A549 (cell line): ENCODE results near the gene MBNL1. TPM values are rescaled to one million over a fixed set of nuclear protein-coding genes. Genes with fewer than 3 reads are reported as not detected.

Experiments
- ATAC-seq, 2 experiments: fragments of 200-7000 bp in 1 of 2; fragments of >200 bp in 1 of 2; cut with Nextera tagmentation in 1 of 2; cut with Tn5 transposase in 1 of 2; 3 replicates each; pipeline versions ENCODE4 v1.8.0 to v1.9.1; 2018 to 2020; ENCODE audit warnings: mild to moderate bottlenecking in 1 of 2, moderate library complexity in 1 of 2
- CTCF ChIA-PET: fragments of 300-600 bp; sonication (Branson Sonifier 250); formaldehyde crosslinking; extraction: SDS; loops from one replicate; lab custom pipeline; 2021; ENCODE audit warnings: antibody characterized with exemption, inconsistent platforms; lab: Yijun Ruan, JAX
- POLR2A ChIA-PET: fragments of 350-600 bp; formaldehyde crosslinking; extraction: SDS; loops from one replicate; lab custom pipeline; 2021; ENCODE audit warnings: antibody characterized with exemption, inconsistent platforms; lab: Yijun Ruan, JAX
- DNase-seq, 2 experiments: peaks; one replicate each; pipeline versions ENCODE4 v3.0.0 to v3.0.0-alpha.2; 2011 to 2016; ENCODE audit warnings: low read depth in 1 of 2, low spot score in 1 of 2
- FAIRE-seq: peaks from 2 replicates; lab custom pipeline; 2011; peaks lifted over from hg19 to GRCh38; lab: Jason Lieb, UNC
- H3K27ac ChIP-seq, 2 experiments: fragments of >200 bp; sonication (Bioruptor Twin); formaldehyde crosslinking; 3 replicates each; pipeline ENCODE4 v1.5.1; 2016 to 2017
- H3K4me1 ChIP-seq: fragments of >200 bp; sonication (Bioruptor Twin); formaldehyde crosslinking; 3 replicates; pipeline ENCODE4 v1.6.1; 2016
- H3K4me2 ChIP-seq: fragments of >200 bp; sonication (Bioruptor Twin); formaldehyde crosslinking; 3 replicates; pipeline ENCODE4 v1.6.1; 2016
- H3K4me3 ChIP-seq: fragments of >200 bp; sonication (Bioruptor Twin); formaldehyde crosslinking; 3 replicates; pipeline ENCODE4 v1.5.1; 2016
- H3K9me3 ChIP-seq: fragments of >200 bp; sonication (Bioruptor Twin); formaldehyde crosslinking; 3 replicates; pipeline ENCODE4 v1.6.1; 2016
- BHLHE40 ChIP-seq: IDR thresholded peaks from 2 replicates; pipeline ENCODE4 v1.6.1; 2012; ENCODE audit warnings: low read depth, low read length, inconsistent platforms
- CEBPB ChIP-seq, 2 experiments: fragments of >200 bp in 1 of 2; sonication (Bioruptor Twin) in 1 of 2; formaldehyde crosslinking in 1 of 2; IDR thresholded peaks; 2 replicates each; pipeline ENCODE4 v1.6.1; 2012 to 2016
- ESRRA ChIP-seq: fragments of 150-350 bp; IDR thresholded peaks from 2 replicates; pipeline ENCODE4 v1.6.1; 2014; ENCODE audit warnings: mild to moderate bottlenecking, low read length, borderline replicate concordance
- FOSL2 ChIP-seq, 2 experiments: fragments of 450-650 bp in 1 of 2; fragments of >200 bp in 1 of 2; sonication (Bioruptor Twin) in 1 of 2; formaldehyde crosslinking; IDR thresholded peaks; 2 replicates each; pipeline versions ENCODE4 v1.5.0 to v1.6.1; 2016 to 2020; ENCODE audit warnings: mild to moderate bottlenecking in 1 of 2, moderate library complexity in 1 of 2
- FOXS1 ChIP-seq: fragments of 250-450 bp; sonication (Bioruptor Pico); IDR thresholded peaks from 2 replicates; pipeline ENCODE4 v1.5.0; 2020; ENCODE audit warnings: mild to moderate bottlenecking, moderate library complexity
- HEYL ChIP-seq: fragments of 250-450 bp; sonication (Bioruptor Pico); IDR thresholded peaks from 2 replicates; pipeline ENCODE4 v1.8.0; 2021; ENCODE audit warnings: mild to moderate bottlenecking, moderate library complexity
- HOXA7 ChIP-seq: fragments of 250-450 bp; sonication (Bioruptor Pico); IDR thresholded peaks from 2 replicates; pipeline ENCODE4 v1.5.0; 2020; ENCODE audit warnings: mild to moderate bottlenecking, moderate library complexity
- HOXB13 ChIP-seq: fragments of 250-450 bp; sonication (Bioruptor Pico); IDR thresholded peaks from 2 replicates; pipeline ENCODE4 v1.5.0; 2020; ENCODE audit warnings: low read depth, mild to moderate bottlenecking, moderate library complexity
- HOXB5 ChIP-seq: fragments of 250-450 bp; sonication (Bioruptor Pico); IDR thresholded peaks from 2 replicates; pipeline ENCODE4 v1.5.0; 2020; ENCODE audit warnings: mild to moderate bottlenecking, moderate library complexity
- JUN ChIP-seq, 2 experiments: fragments of >200 bp; sonication (Bioruptor Twin); formaldehyde crosslinking; IDR thresholded peaks; 2 replicates in 1 of 2; 3 replicates in 1 of 2; pipeline ENCODE4 v1.6.1; 2016 to 2017
- JUNB ChIP-seq: fragments of >200 bp; sonication (Bioruptor Twin); formaldehyde crosslinking; IDR thresholded peaks from 2 replicates; pipeline ENCODE4 v1.6.1; 2016
- MAZ ChIP-seq: fragments of 150-350 bp; IDR thresholded peaks from 2 replicates; pipeline ENCODE4 v1.6.1; 2014; ENCODE audit warnings: antibody characterized with exemption, low read depth, low read length, borderline replicate concordance
- MYC ChIP-seq: IDR thresholded peaks from 2 replicates; pipeline ENCODE4 v1.6.1; 2012; ENCODE audit warnings: mild to moderate bottlenecking, inconsistent platforms, low read length, improper control_type of control experiment, borderline replicate concordance
- NFE2L2 ChIP-seq: fragments of 150-350 bp; conservative IDR thresholded peaks from 2 replicates; pipeline ENCODE4 v1.6.1; 2014; ENCODE audit warnings: low read length
- NPAS2 ChIP-seq: fragments of 250-450 bp; sonication (Bioruptor Pico); IDR thresholded peaks from 2 replicates; pipeline ENCODE4 v1.8.0; 2022; ENCODE audit warnings: mild to moderate bottlenecking, moderate library complexity, borderline replicate concordance
- NR3C1 ChIP-seq: fragments of >200 bp; sonication (Bioruptor Twin); formaldehyde crosslinking; IDR thresholded peaks from 3 replicates; pipeline ENCODE4 v1.6.1; 2017
- PHF8 ChIP-seq: fragments of 200-600 bp; sonication (generic); IDR thresholded peaks from 2 replicates; pipeline ENCODE4 v1.6.1; 2016; ENCODE audit warnings: low read depth, mild to moderate bottlenecking, antibody characterized with exemption, moderate library complexity, borderline replicate concordance
- POLR2A ChIP-seq: IDR thresholded peaks from 2 replicates; pipeline ENCODE4 v1.6.1; 2012; ENCODE audit warnings: mild to moderate bottlenecking, low read length
- RFX5 ChIP-seq: fragments of 450-650 bp; IDR thresholded peaks from 2 replicates; pipeline ENCODE4 v1.7.1; 2014; ENCODE audit warnings: antibody characterized with exemption, mild to moderate bottlenecking, moderate library complexity
- SREBF2 ChIP-seq: fragments of 450-650 bp; IDR thresholded peaks from 2 replicates; pipeline ENCODE4 v1.6.1; 2014; ENCODE audit warnings: mild to moderate bottlenecking, moderate library complexity
- TFCP2L1 ChIP-seq: fragments of 250-450 bp; sonication (Bioruptor Pico); IDR thresholded peaks from 2 replicates; pipeline ENCODE4 v1.5.0; 2021; ENCODE audit warnings: mild to moderate bottlenecking
- ZC3H11A ChIP-seq: fragments of 450-650 bp; IDR thresholded peaks from 2 replicates; pipeline ENCODE4 v1.6.1; 2014; ENCODE audit warnings: antibody characterized with exemption, mild to moderate bottlenecking
- ZFP36 ChIP-seq: fragments of 450-650 bp; IDR thresholded peaks from 2 replicates; pipeline ENCODE4 v1.6.1; 2014; ENCODE audit warnings: borderline replicate concordance; ENCODE audit not compliant: partially characterized antibody
- WGBS: methylation state at CpG from one replicate; pipeline ENCODE4 v1.1.6; 2017; ENCODE audit errors: missing lambda C conversion rate; 5-methylcytosine and 5-hydroxymethylcytosine counted together
- polyA plus RNA-seq, 4 experiments: library from polyadenylated mRNA; depleted of rRNA in 3 of 4; stranded (reverse); fragments of >200 nt; fragmentation: RNase III in 1 of 4; extraction: RNeasy Plus Mini Kit Qiagen cat#74134 plus additional on column Dnase treatment in 1 of 4; gene quantifications; 2 replicates in 3 of 4; 3 replicates in 1 of 4; pipeline ENCODE4 v1.2.3, GENCODE V29; 2011 to 2017
- TF ChIP-seq, protein P1 (sequence below): fragments of >200 bp; sonication (Bioruptor Twin); formaldehyde crosslinking; IDR thresholded peaks from 2 replicates; pipeline ENCODE4 v1.6.1; 2016
- TF ChIP-seq, protein P2 (sequence below): fragments of 200-600 bp; sonication (generic); IDR thresholded peaks from 2 replicates; pipeline ENCODE4 v1.6.1; 2016; ENCODE audit warnings: antibody characterized with exemption, mild to moderate bottlenecking, moderate library complexity

Gene MBNL1
- polyA plus RNA-seq, 2 of the 4 experiments (the other 2 are of a cell fraction) = 60.5 to 92.5 TPM

DNA sequence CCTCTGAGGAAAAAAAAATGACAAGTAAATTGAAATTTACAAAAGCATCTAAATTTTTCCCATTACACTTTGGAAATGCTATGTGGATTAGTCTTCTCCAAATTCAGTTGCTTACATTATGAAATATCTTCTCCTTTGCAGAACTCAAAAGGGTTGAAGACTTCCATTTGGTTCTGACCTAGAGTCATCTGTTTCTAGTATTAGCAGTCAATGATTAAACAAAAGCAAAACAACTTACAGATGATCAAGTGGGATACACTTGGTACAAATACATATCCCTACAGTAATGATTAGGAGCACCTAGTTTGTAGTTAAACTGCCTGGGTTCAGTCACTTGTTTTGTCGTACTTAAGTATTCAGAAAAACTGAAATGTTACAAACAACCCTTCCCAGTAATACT, 136.2 kb downstream of the MBNL1 start:
- POLR2A ChIA-PET = no interaction called here
- Histone ChIP-seq H3K4me1 (peaks cover 70% of the 10 kb centered on the region), H3K27ac (peak overlapping the region in 1 of 2 experiments; percentile 60; a peak in 1 of 6 replicates), H3K9me3 (no peaks in the 10 kb centered on the region), H3K4me2 (peak overlapping the region; percentile 53; the same call in 1 of the 3 replicates), H3K4me3 (no peak overlapping the region)
- ATAC-seq = no peak
- no peak for DNase-seq
- CTCF ChIA-PET = no interaction called here
- no peak for FAIRE-seq
- TF ChIP-seq NPAS2 (no peak), RFX5 (no peak), MAZ (no peak), ZC3H11A (no peak), JUNB (no peak), TFCP2L1 (CRISPR knock-in tag) (no peak), MYC (no peak)
- WGBS = 91% methylated on average over 1 of the region's 1 CpG

DNA sequence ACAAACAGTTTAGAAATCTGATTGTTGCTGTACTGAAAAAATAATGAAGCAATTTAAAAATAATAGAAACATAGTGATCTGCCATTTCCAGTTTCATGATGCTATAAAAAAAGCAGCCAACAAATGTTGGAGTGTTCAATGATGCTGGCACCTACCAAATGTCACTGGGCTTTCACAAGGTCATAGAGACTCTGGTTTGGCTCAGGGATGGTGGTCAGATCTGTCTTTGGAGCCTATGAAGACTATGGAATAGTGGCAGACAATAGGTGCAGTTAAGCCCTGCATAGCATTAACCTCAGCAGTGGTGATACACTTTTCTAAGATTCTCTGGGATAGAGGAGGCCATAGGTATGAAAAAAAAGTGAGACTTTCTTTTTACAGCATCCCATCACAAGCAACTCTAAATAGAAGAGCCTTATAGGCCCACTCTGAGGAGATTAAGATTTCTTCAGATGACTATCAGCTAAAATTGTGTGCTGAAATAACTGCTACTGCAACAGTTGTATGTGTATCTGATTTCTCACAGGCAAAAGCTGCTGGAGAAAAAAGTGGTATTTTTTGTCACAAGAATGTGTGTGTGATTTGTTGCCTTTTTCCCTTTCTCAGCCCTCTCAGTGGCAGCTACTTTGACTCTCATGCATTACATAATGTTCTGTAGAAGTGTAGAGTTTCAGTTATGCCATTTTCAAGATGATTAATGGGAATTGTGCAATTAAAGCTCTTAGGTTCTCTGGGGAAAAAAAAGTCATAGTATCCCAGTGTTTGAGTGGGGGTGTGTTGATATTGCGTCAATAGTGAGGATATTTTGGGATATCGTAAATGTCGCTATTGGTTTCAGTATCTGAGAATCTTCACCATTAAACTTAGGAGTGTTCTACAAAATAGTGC, 137.4 kb downstream of the MBNL1 start:
- H3K4me2 ChIP-seq = peak overlapping the region; percentile 53
- no peaks in the 10 kb centered on the region for H3K9me3 ChIP-seq
- FAIRE-seq (no peak), ATAC-seq (peak; percentile 46 to 63; a peak in 4 of 6 replicates), DNase-seq (peak in 1 of 2 experiments; percentile 53)
- ChIA-PET POLR2A (no interaction called here), CTCF (interaction anchor here (0.7 to 1.0 kb wide), 3 partner anchors 8 to 36 kb away, joined by 3 read pairs; no protein-coding TSS in a partner anchor)
- peak overlapping the region; percentile 20 to 60; a peak in 2 of 6 replicates for H3K27ac ChIP-seq
- 87% methylated on average over 3 of the region's 3 CpGs for WGBS
- TF ChIP-seq, protein P1, sequence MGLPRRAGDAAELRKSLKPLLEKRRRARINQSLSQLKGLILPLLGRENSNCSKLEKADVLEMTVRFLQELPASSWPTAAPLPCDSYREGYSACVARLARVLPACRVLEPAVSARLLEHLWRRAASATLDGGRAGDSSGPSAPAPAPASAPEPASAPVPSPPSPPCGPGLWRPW = peak; percentile 54; the same call in 1 of the 2 replicates
- TF ChIP-seq HOXB5 (CRISPR knock-in tag) = peak; percentile 99
- no peak for TF ChIP-seq JUN (IDR thresholded peaks at IDR 0.05)
- no peak for TF ChIP-seq FOSL2 (IDR thresholded peaks at IDR 0.05)
- peak; percentile 69 for TF ChIP-seq FOSL2 (CRISPR knock-in tag; IDR thresholded peaks at IDR 0.05)
- TF ChIP-seq CEBPB (IDR thresholded peaks at IDR 0.05) = peak; percentile 84 to 92
- TF ChIP-seq POLR2A = no peak
- 0 out of 2 replicates have a peak, but pooled peaks have one; percentile 42 for TF ChIP-seq JUNB
- no peak overlapping the region for H3K4me3 ChIP-seq
- H3K4me1 ChIP-seq = peaks cover 58% of the 10 kb centered on the region

DNA sequence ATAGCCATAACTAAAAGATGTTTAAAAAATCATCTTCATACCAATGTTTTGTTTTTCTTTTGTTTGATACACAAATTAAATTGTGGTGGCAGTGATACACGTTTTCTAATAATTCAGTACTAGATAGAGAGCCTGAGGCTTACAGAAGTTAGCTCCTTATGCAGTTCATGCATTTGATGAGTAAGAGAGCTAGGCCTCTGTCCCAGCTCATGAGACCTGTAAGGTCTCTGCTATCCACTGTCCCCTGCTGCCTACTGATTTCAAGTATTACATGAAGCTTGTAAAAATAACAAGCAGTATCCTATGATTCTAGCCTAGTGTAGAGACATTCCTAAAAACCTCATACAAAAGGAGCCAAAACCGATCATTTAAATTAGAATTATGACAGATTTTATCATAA, 144.5 kb downstream of the MBNL1 start:
- no peak overlapping the region for H3K4me3 ChIP-seq
- ATAC-seq = no peak
- ChIA-PET CTCF (no interaction called here), POLR2A (no interaction called here)
- peaks cover 4% of the 10 kb centered on the region; the same call in 2 of the 3 replicates for H3K4me1 ChIP-seq
- TF ChIP-seq BHLHE40 (no peak), JUN (IDR thresholded peaks at IDR 0.05) (no peak), NFE2L2 (no peak), HOXB5 (CRISPR knock-in tag) (no peak), HOXB13 (no peak), ZFP36 (no peak), SREBF2 (no peak)
- DNase-seq = no peak
- H3K4me2 ChIP-seq = no peak overlapping the region
- no peak overlapping the region for H3K27ac ChIP-seq
- WGBS = 81% methylated on average over 2 of the region's 2 CpGs
- no peaks in the 10 kb centered on the region for H3K9me3 ChIP-seq
- no peak for FAIRE-seq

DNA sequence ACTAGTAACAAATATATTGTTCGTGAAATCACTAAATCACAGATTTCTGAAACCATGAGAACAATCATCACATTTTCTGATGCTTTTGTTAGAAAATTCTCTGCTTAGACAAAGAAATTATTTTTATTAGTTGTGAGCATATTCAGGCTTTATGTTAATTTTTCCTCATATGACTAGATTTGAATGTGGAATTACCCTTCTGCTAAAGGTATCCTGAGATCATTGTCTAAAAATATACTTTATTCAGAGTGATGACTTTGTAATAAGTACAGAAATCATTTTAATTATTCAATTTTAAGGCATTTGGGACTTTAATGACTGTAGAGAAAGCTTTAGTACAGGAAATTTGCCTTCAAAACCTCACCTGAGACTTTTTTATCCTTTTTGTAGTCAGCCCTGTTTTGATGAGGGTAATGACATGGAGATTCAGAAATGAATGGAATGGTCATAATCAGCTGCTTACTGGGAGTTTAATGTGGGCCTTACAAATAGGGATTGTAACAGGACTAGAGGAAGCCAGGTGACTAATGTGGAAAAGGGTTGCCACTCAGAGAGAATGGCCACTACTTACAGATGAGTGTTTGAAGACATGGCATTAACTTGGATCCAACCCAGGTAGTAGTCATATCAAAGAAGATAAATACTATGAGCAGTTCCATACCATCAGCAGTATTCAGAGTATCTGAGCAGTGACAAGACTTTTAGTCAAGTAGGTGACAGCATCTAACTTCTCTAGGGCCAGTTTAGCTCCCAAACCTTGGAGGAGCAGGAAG, 148.3 kb downstream of the MBNL1 start:
- H3K4me2 ChIP-seq = no peak overlapping the region
- H3K27ac ChIP-seq = no peak overlapping the region
- no peak overlapping the region for H3K4me3 ChIP-seq
- POLR2A ChIA-PET = no interaction called here
- 91% methylated on average over 1 of the region's 1 CpG for WGBS
- H3K4me1 ChIP-seq = no peaks in the 10 kb centered on the region; the same call in 2 of the 3 replicates
- DNase-seq (no peak), FAIRE-seq (no peak), ATAC-seq (no peak)
- H3K9me3 ChIP-seq = 0 out of 3 replicates have a peak, but pooled peaks cover 3% of the 10 kb centered on the region
- CTCF ChIA-PET = interaction anchor here (1.0 kb wide), 1 partner anchor 233 kb away, joined by 4 read pairs; no protein-coding TSS in a partner anchor
- TF ChIP-seq, protein P2, sequence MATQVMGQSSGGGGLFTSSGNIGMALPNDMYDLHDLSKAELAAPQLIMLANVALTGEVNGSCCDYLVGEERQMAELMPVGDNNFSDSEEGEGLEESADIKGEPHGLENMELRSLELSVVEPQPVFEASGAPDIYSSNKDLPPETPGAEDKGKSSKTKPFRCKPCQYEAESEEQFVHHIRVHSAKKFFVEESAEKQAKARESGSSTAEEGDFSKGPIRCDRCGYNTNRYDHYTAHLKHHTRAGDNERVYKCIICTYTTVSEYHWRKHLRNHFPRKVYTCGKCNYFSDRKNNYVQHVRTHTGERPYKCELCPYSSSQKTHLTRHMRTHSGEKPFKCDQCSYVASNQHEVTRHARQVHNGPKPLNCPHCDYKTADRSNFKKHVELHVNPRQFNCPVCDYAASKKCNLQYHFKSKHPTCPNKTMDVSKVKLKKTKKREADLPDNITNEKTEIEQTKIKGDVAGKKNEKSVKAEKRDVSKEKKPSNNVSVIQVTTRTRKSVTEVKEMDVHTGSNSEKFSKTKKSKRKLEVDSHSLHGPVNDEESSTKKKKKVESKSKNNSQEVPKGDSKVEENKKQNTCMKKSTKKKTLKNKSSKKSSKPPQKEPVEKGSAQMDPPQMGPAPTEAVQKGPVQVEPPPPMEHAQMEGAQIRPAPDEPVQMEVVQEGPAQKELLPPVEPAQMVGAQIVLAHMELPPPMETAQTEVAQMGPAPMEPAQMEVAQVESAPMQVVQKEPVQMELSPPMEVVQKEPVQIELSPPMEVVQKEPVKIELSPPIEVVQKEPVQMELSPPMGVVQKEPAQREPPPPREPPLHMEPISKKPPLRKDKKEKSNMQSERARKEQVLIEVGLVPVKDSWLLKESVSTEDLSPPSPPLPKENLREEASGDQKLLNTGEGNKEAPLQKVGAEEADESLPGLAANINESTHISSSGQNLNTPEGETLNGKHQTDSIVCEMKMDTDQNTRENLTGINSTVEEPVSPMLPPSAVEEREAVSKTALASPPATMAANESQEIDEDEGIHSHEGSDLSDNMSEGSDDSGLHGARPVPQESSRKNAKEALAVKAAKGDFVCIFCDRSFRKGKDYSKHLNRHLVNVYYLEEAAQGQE = no peak
- TF ChIP-seq HOXA7 (no peak), SREBF2 (no peak), FOXS1 (CRISPR knock-in tag) (no peak), NR3C1 (no peak), HEYL (CRISPR knock-in tag) (no peak), RFX5 (no peak), JUNB (no peak), ZC3H11A (no peak), NFE2L2 (no peak), ESRRA (no peak), PHF8 (no peak)
